GM12873 (cell line): ENCODE measurements around the gene GRK7.

Source experiments
- CTCF ChIP-seq: IDR thresholded peaks from 2 replicates; pipeline ENCODE4 v1.5.1; 2012; ENCODE audit warnings: low read depth, mild to moderate bottlenecking, moderate library complexity, low read length, control low read depth; ENCODE audit not compliant: insufficient read depth; ENCODE audit errors: missing control alignments

The GRK7 gene

DNA sequence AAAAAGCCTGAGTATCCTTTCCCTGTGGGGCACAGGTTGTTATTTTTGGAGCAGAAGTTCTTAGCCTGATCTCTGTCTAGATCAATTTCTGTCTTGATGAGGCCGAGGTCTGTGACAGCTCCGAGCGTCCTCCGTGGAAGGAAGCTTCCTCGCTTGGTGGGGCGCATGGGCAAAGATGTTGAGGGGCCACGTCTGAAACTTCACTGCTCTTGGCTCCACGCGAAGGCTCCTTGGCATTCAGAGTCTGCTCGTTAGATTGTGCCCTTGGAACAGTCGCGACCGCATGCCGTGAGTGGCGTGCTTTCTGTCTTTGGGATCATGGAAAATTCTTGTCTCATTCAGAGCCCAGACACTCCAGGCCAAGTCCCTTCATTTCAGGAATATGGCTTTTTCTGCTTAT is 13.7 kb downstream of the GRK7 start:
- TF ChIP-seq CTCF, result no peak

GRCh38 chr3:141777957-141778813 is 15.0 kb downstream of the GRK7 start:
- TF ChIP-seq CTCF, result no peak

GRCh38 chr3:141779667-141780066 is 16.5 kb downstream of the GRK7 start:
- TF ChIP-seq CTCF, result no peak

GRCh38 chr3:141782386-141782932 is 19.3 kb downstream of the GRK7 start:
- TF ChIP-seq CTCF, result no peak

DNA sequence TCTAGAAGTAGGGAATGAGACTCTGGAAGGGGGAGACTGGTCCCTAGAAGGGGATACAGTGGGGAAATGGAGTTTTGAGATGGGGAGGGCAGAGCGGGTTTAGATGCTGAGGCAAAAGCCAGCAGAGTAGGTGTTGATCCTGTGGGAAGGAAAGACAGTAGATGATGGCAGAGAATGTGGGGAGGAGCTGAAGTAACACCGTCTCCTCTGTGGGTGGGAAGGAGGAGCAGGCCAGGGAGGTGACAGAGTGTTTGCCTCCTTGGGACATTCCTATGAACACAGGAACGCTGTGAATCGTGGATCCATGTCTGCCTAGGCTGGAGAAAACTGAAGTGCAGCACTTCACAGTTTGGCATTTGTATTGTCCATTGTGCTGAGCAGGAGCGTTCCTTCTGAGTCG is 20.4 kb downstream of the GRK7 start:
- no peak for TF ChIP-seq CTCF

DNA sequence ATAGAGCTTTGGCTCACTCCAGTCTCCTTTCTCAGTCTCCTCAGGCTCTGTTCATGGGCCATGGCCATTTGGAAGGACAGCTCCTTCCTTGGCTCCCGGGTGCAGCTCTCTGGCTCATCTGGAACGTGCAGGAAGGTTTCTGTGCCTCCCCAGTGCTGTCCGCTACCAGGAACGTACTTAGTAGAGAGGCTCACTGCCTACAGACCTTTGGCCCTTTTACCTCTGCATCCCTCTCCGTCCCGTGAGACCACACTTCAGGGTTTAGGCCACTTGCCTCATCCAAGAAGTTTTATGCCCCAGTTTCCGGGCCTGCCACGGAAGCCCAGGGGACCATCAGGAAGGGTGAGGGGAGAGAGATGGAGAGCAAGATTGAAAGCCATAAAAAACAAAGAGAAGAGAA is 20.9 kb downstream of the GRK7 start:
- TF ChIP-seq CTCF, result no peak

GRCh38 chr3:141784531-141784930 is 21.3 kb downstream of the GRK7 start:
- TF ChIP-seq CTCF, result no peak
